Measurements from ENCODE around the gene CELSR2. TPM values are rescaled to one million over a fixed set of nuclear protein-coding genes. Genes with fewer than 3 reads are reported as not detected.
"Not testable (repeated sequence)": the region's sequence is repeated elsewhere in the genome, so short reads cannot be mapped to it uniquely, and the experiment has no call there.

Gene CELSR2
- total RNA-seq, 1 donor, result 1.4 TPM

GRCh38 chr1:109214695-109215623, 34.4 kb upstream of the CELSR2 start:
- peak overlapping the region; percentile 99 for H3K4me3 ChIP-seq (ENCODE audit: low read length)
- peaks cover 31% of the 10 kb centered on the region for H3K4me1 ChIP-seq (ENCODE audit: insufficient read depth, low read length)
- H3K9me3 ChIP-seq (ENCODE audit: low read depth, low read length), result no peaks in the 10 kb centered on the region
- H3K27me3 ChIP-seq (ENCODE audit: insufficient read depth, low read length), result no peaks in the 10 kb centered on the region

- H3K27me3 ChIP-seq (ENCODE audit: insufficient read depth, low read length), result no peaks in the 10 kb centered on the region
- no peak overlapping the region for H3K4me3 ChIP-seq (ENCODE audit: low read length)
- H3K9me3 ChIP-seq (ENCODE audit: low read depth, low read length), result no peaks in the 10 kb centered on the region
- H3K4me1 ChIP-seq (ENCODE audit: insufficient read depth, low read length), result peaks cover 31% of the 10 kb centered on the region
Measured at GRCh38 chr1:109216662-109217061, 32.7 kb upstream of the CELSR2 start.

- Histone ChIP-seq H3K27me3 (ENCODE audit: insufficient read depth, low read length) (no peaks in the 10 kb centered on the region), H3K4me3 (ENCODE audit: low read length) (no peak overlapping the region)
Measured at GRCh38 chr1:109218516-109218915, 30.8 kb upstream of the CELSR2 start.

GRCh38 chr1:109221201-109221600, 28.1 kb upstream of the CELSR2 start:
- H3K9me3 ChIP-seq (ENCODE audit: low read depth, low read length); H3K27me3 ChIP-seq (ENCODE audit: insufficient read depth, low read length); H3K4me3 ChIP-seq (ENCODE audit: low read length); H3K4me1 ChIP-seq (ENCODE audit: insufficient read depth, low read length): not testable (repeated sequence)

More at GRCh38 chr1:109218516-109218915, 30.8 kb upstream of the CELSR2 start:
- Histone ChIP-seq H3K4me1 (ENCODE audit: insufficient read depth, low read length) (peaks cover 28% of the 10 kb centered on the region), H3K9me3 (ENCODE audit: low read depth, low read length) (no peaks in the 10 kb centered on the region)

- no peak overlapping the region for H3K4me3 ChIP-seq (ENCODE audit: low read length)
- H3K9me3 ChIP-seq (ENCODE audit: low read depth, low read length), result no peaks in the 10 kb centered on the region
- H3K4me1 ChIP-seq (ENCODE audit: insufficient read depth, low read length), result no peaks in the 10 kb centered on the region
- no peaks in the 10 kb centered on the region for H3K27me3 ChIP-seq (ENCODE audit: insufficient read depth, low read length)
Measured at GRCh38 chr1:109225308-109225707, 24.0 kb upstream of the CELSR2 start.

- Histone ChIP-seq H3K27me3 (ENCODE audit: insufficient read depth, low read length) (no peaks in the 10 kb centered on the region), H3K4me1 (ENCODE audit: insufficient read depth, low read length) (no peaks in the 10 kb centered on the region), H3K4me3 (ENCODE audit: low read length) (no peak overlapping the region), H3K9me3 (ENCODE audit: low read depth, low read length) (no peaks in the 10 kb centered on the region)
Measured at GRCh38 chr1:109225711-109226445, 23.5 kb upstream of the CELSR2 start.

GRCh38 chr1:109228167-109228566, 21.2 kb upstream of the CELSR2 start:
- Histone ChIP-seq H3K4me3 (ENCODE audit: low read length) (no peak overlapping the region), H3K27me3 (ENCODE audit: insufficient read depth, low read length) (no peaks in the 10 kb centered on the region), H3K4me1 (ENCODE audit: insufficient read depth, low read length) (no peaks in the 10 kb centered on the region), H3K9me3 (ENCODE audit: low read depth, low read length) (no peaks in the 10 kb centered on the region)

- no peaks in the 10 kb centered on the region for H3K4me1 ChIP-seq (ENCODE audit: insufficient read depth, low read length)
- no peak overlapping the region for H3K4me3 ChIP-seq (ENCODE audit: low read length)
- no peaks in the 10 kb centered on the region for H3K27me3 ChIP-seq (ENCODE audit: insufficient read depth, low read length)
- no peaks in the 10 kb centered on the region for H3K9me3 ChIP-seq (ENCODE audit: low read depth, low read length)
Measured at GRCh38 chr1:109229531-109230127, 19.7 kb upstream of the CELSR2 start.

- Histone ChIP-seq H3K4me3 (ENCODE audit: low read length) (no peak overlapping the region), H3K9me3 (ENCODE audit: low read depth, low read length) (no peaks in the 10 kb centered on the region), H3K4me1 (ENCODE audit: insufficient read depth, low read length) (no peaks in the 10 kb centered on the region), H3K27me3 (ENCODE audit: insufficient read depth, low read length) (no peaks in the 10 kb centered on the region)
Measured at GRCh38 chr1:109231066-109231465, 18.3 kb upstream of the CELSR2 start.

- H3K4me3 ChIP-seq (ENCODE audit: low read length), result no peak overlapping the region
- H3K9me3 ChIP-seq (ENCODE audit: low read depth, low read length), result no peaks in the 10 kb centered on the region
- no peaks in the 10 kb centered on the region for H3K27me3 ChIP-seq (ENCODE audit: insufficient read depth, low read length)
- no peaks in the 10 kb centered on the region for H3K4me1 ChIP-seq (ENCODE audit: insufficient read depth, low read length)
Measured at GRCh38 chr1:109235137-109235536, 14.2 kb upstream of the CELSR2 start.

GRCh38 chr1:109237512-109237911, 11.8 kb upstream of the CELSR2 start:
- H3K4me3 ChIP-seq (ENCODE audit: low read length), result no peak overlapping the region
- no peaks in the 10 kb centered on the region for H3K9me3 ChIP-seq (ENCODE audit: low read depth, low read length)
- no peaks in the 10 kb centered on the region for H3K4me1 ChIP-seq (ENCODE audit: insufficient read depth, low read length)
- no peaks in the 10 kb centered on the region for H3K27me3 ChIP-seq (ENCODE audit: insufficient read depth, low read length)

GRCh38 chr1:109238382-109238781, 11.0 kb upstream of the CELSR2 start:
- H3K4me3 ChIP-seq (ENCODE audit: low read length), result no peak overlapping the region
- no peaks in the 10 kb centered on the region for H3K9me3 ChIP-seq (ENCODE audit: low read depth, low read length)
- H3K27me3 ChIP-seq (ENCODE audit: insufficient read depth, low read length), result no peaks in the 10 kb centered on the region
- no peaks in the 10 kb centered on the region for H3K4me1 ChIP-seq (ENCODE audit: insufficient read depth, low read length)

GRCh38 chr1:109239047-109239408, 10.3 kb upstream of the CELSR2 start:
- Histone ChIP-seq H3K4me3 (ENCODE audit: low read length) (no peak overlapping the region), H3K9me3 (ENCODE audit: low read depth, low read length) (no peaks in the 10 kb centered on the region)

GRCh38 chr1:109239409-109240068, 9.8 kb upstream of the CELSR2 start:
- no peaks in the 10 kb centered on the region for H3K9me3 ChIP-seq (ENCODE audit: low read depth, low read length)
- peaks cover 2% of the 10 kb centered on the region for H3K27me3 ChIP-seq (ENCODE audit: insufficient read depth, low read length)
- H3K4me3 ChIP-seq (ENCODE audit: low read length), result no peak overlapping the region
- H3K4me1 ChIP-seq (ENCODE audit: insufficient read depth, low read length), result no peaks in the 10 kb centered on the region

More at GRCh38 chr1:109239047-109239408, 10.3 kb upstream of the CELSR2 start:
- Histone ChIP-seq H3K27me3 (ENCODE audit: insufficient read depth, low read length) (peaks cover under 1% of the 10 kb centered on the region), H3K4me1 (ENCODE audit: insufficient read depth, low read length) (no peaks in the 10 kb centered on the region)
